ENCODE results near the gene EFCC1. TPM values are rescaled to one million over a fixed set of nuclear protein-coding genes. Genes with fewer than 3 reads are reported as not detected.

EFCC1 gene
- total RNA-seq, 2 donors from 2014 or later: 1.8 to 4.0 TPM

- no peak for ATAC-seq
- Histone ChIP-seq H3K27me3 (no peaks in the 10 kb centered on the region), H3K27ac (no peak overlapping the region), H3K4me3 (no peak overlapping the region), H3K36me3 (replicated peaks in 1 of 2; ENCODE audit: insufficient read depth in 1 of 2, low read depth in 2 of 2) (no peaks in the 10 kb centered on the region), H3K9me3 (no peaks in the 10 kb centered on the region), H3K4me1 (peaks cover 21% of the 10 kb centered on the region)
- TF ChIP-seq, protein P1, sequence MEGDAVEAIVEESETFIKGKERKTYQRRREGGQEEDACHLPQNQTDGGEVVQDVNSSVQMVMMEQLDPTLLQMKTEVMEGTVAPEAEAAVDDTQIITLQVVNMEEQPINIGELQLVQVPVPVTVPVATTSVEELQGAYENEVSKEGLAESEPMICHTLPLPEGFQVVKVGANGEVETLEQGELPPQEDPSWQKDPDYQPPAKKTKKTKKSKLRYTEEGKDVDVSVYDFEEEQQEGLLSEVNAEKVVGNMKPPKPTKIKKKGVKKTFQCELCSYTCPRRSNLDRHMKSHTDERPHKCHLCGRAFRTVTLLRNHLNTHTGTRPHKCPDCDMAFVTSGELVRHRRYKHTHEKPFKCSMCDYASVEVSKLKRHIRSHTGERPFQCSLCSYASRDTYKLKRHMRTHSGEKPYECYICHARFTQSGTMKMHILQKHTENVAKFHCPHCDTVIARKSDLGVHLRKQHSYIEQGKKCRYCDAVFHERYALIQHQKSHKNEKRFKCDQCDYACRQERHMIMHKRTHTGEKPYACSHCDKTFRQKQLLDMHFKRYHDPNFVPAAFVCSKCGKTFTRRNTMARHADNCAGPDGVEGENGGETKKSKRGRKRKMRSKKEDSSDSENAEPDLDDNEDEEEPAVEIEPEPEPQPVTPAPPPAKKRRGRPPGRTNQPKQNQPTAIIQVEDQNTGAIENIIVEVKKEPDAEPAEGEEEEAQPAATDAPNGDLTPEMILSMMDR (IDR thresholded peaks at IDR 0.05): no peak
- TF ChIP-seq POLR2A (IDR thresholded peaks at IDR 0.05): no peak
- intact Hi-C loops (cut with DNase I): no loop called here
- 85 to 87% methylated on average over 4 to 6 of the region's 6 CpGs for WGBS, 2 donors
- no peak for DNase-seq
Measured at GRCh38 chr3:129047553-129047839, 46.4 kb downstream of the EFCC1 start.

DNA sequence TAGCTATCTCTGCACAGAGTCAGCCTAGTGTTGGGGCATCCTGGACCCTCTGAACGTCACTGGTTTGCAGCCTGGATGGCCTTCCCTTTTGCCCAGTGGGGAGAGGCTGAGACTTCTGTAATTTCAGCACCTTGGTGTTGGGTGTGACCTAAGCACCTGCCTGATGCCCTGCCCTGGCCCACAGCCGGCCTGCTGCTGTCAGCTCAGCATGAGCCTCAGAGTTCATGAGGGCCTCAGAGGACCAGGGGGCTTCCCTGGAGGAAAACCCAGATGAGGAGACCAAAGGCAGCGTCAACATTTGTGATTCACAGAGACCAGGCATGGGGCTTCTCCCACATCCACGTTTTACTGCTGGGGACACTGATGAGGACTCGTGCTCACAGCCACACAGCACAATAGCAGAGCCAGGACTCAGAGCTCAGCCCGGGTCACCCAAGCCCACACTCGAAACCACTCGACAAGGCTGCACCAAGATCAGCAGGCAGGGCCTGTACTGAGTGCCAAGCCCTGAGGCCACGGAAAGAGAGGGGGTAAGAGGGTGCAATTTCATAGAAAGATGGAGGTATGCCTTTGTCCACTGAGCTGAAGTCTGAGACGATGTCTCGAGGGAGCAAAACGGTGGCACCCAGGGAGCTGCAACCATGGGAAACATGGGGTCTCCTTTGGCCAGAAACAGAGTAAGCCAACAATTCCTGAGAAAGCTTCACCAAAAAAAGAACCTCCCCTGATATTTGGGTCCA is 49.6 kb downstream of the EFCC1 start:
- TF ChIP-seq, protein P1 (IDR thresholded peaks at IDR 0.05): no peak
- no peak for TF ChIP-seq POLR2A (IDR thresholded peaks at IDR 0.05)
- WGBS, 2 donors: 95 to 98% methylated on average over 12 of the region's 12 CpGs
- H3K36me3 ChIP-seq (replicated peaks in 1 of 2; ENCODE audit: insufficient read depth in 1 of 2, low read depth in 2 of 2): no peaks in the 10 kb centered on the region
- no peaks in the 10 kb centered on the region for H3K27me3 ChIP-seq
- H3K27ac ChIP-seq: no peak overlapping the region
- no peak for DNase-seq
- peaks cover 46% of the 10 kb centered on the region for H3K4me1 ChIP-seq
- no peak overlapping the region for H3K4me3 ChIP-seq
- H3K9me3 ChIP-seq: no peaks in the 10 kb centered on the region
- intact Hi-C loops (cut with DNase I): no loop called here
- no peak for ATAC-seq

DNA sequence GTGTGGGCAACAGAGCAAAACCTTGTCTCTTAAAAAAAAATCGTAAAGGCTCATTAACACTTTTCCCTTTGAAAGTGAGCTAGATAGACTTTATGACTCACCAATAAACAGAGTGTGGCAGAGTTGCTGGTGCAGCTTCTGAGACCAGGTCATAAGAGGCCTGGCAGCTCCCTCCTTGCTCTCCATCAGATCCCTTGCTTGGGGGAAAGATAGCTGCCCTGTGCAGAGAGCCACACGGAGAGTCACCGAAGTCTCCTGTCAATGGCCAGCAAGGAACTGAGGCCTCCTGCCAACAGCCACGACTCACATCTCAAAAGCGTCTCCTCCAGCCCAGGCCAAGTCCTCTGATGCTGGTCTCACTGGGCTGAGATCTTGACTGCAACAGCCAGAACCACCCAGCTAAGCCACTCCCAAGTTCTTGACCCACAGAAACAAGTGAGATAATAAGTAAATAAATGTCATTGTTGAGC is 50.8 kb downstream of the EFCC1 start:
- Histone ChIP-seq H3K4me1 (peaks cover 52% of the 10 kb centered on the region), H3K27ac (peak overlapping the region; percentile 76 to 94 (median 84)), H3K4me3 (no peak overlapping the region), H3K9me3 (no peaks in the 10 kb centered on the region), H3K36me3 (replicated peaks in 1 of 2; ENCODE audit: insufficient read depth in 1 of 2, low read depth in 2 of 2) (no peaks in the 10 kb centered on the region), H3K27me3 (no peaks in the 10 kb centered on the region)
- DNase-seq (peak in 3 of 4 donors; percentile 44 to 52 (median 45)), ATAC-seq (no peak)
- peak in 1 of 3 donors; percentile 20 for TF ChIP-seq POLR2A (IDR thresholded peaks at IDR 0.05)
- TF ChIP-seq, protein P1 (IDR thresholded peaks at IDR 0.05): no peak
- intact Hi-C loops (cut with DNase I): no loop called here
- 25 to 31% methylated on average over 5 of the region's 5 CpGs for WGBS, 2 donors

DNA sequence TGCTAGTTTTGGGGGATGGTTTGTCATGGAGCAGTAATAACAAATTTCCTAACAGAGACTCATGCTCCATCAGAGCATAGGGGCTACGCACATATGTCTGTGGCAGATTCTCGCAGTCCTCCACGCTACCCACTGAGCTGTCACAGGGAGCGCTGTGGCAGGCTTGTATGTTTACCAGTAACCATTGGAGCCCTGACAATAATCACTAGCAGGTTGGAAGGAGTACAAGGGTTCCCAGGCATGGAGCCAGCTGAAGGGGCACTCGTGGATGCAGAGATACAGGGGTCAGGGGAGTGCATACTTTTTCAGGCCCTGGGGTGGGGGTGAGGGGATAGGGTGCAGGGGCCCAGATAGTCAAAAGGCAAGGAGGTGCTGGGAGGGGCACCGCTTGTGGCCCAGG is 51.6 kb downstream of the EFCC1 start:
- intact Hi-C loops (cut with DNase I): no loop called here
- Histone ChIP-seq H3K4me1 (peaks cover 52% of the 10 kb centered on the region), H3K27me3 (no peaks in the 10 kb centered on the region), H3K27ac (peak overlapping the region; percentile 76 to 94 (median 84)), H3K36me3 (replicated peaks in 1 of 2; ENCODE audit: insufficient read depth in 1 of 2, low read depth in 2 of 2) (no peaks in the 10 kb centered on the region), H3K9me3 (no peaks in the 10 kb centered on the region), H3K4me3 (no peak overlapping the region)
- ATAC-seq: peak; percentile 49
- peak; percentile 67 to 81 (median 72) for DNase-seq
- WGBS, 2 donors: 18 to 37% methylated on average over 6 of the region's 6 CpGs
- no peak for TF ChIP-seq POLR2A (IDR thresholded peaks at IDR 0.05)
- TF ChIP-seq, protein P1 (IDR thresholded peaks at IDR 0.05): no peak

DNA sequence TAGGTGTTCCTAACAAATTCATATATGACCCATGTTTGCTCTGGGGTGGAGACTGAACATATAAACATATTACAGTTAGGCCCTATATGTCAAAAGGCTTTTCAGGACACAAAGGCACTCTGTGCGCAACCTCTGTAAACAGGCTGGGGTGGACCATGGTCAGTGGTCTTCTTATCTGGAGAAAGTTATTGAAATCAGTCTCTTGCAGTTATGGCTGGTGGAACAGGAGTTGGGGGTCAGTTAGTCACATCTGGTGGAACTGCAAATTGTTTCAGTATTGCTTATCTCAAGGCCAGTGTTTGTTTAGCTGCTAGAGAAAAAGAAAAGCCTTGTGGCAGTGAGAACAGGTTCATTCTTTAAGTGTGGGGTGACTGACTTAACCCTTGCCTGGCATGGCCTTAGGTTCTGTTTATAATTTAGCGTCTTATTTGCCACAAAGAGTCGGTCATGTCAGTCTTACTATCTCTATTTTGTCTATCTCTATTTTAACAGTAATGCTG is 53.6 kb downstream of the EFCC1 start:
- Histone ChIP-seq H3K9me3 (no peaks in the 10 kb centered on the region), H3K36me3 (replicated peaks in 1 of 2; ENCODE audit: insufficient read depth in 1 of 2, low read depth in 2 of 2) (no peaks in the 10 kb centered on the region), H3K4me1 (peaks cover 65% of the 10 kb centered on the region), H3K27ac (peak overlapping the region; percentile 76 to 94 (median 84)), H3K27me3 (no peaks in the 10 kb centered on the region), H3K4me3 (no peak overlapping the region)
- TF ChIP-seq, protein P1 (IDR thresholded peaks at IDR 0.05): peak in 3 of 7 experiments; percentile 7 to 32 (median 10)
- TF ChIP-seq POLR2A (IDR thresholded peaks at IDR 0.05): no peak
- 16 to 29% methylated on average over 3 of the region's 3 CpGs for WGBS, 2 donors
- intact Hi-C loops (cut with DNase I): no loop called here
- peak; percentile 36 to 66 (median 49) for DNase-seq
- peak; percentile 62 for ATAC-seq
